ENCODE measurements around the gene LRP1.

GRCh38 chr12:57148469-57149244, 20.4 kb downstream of the LRP1 start:
- TF ChIP-seq EZH2 (conservative IDR thresholded peaks at IDR 0.05; ENCODE audit: low read depth, low read length), result no peak
- TF ChIP-seq CHCHD3 (CRISPR knock-in tag; IDR thresholded peaks at IDR 0.05), result no peak
- TF ChIP-seq CTCF (CRISPR knock-in tag; IDR thresholded peaks at IDR 0.05), result no peak
- no peak for TF ChIP-seq ZBTB44 (CRISPR knock-in tag; IDR thresholded peaks at IDR 0.05)
- TF ChIP-seq ATF2 (CRISPR knock-in tag; IDR thresholded peaks at IDR 0.05), result 0 out of 2 replicates have a peak, but pooled peaks have one; percentile 51
- no peak for TF ChIP-seq BHLHE40 (IDR thresholded peaks at IDR 0.05; ENCODE audit: low read length)
- TF ChIP-seq ZNF547 (CRISPR knock-in tag; IDR thresholded peaks at IDR 0.05), result no peak
- TF ChIP-seq POLR2AphosphoS5 (IDR thresholded peaks at IDR 0.05; ENCODE audit: low read depth, low read length), result no peak
- no peak for TF ChIP-seq HOXA9 (CRISPR knock-in tag; IDR thresholded peaks at IDR 0.05; ENCODE audit: borderline replicate concordance)
- TF ChIP-seq MIER2 (CRISPR knock-in tag; IDR thresholded peaks at IDR 0.05), result no peak

Data from HepG2 (cell line).